Measurements from ENCODE around the gene SORCS3. TPM values are rescaled to one million over a fixed set of nuclear protein-coding genes. Genes with fewer than 3 reads are reported as not detected.

Gene SORCS3
- total RNA-seq, 1 experiment from 2014 or later, result 0.18 TPM

DNA sequence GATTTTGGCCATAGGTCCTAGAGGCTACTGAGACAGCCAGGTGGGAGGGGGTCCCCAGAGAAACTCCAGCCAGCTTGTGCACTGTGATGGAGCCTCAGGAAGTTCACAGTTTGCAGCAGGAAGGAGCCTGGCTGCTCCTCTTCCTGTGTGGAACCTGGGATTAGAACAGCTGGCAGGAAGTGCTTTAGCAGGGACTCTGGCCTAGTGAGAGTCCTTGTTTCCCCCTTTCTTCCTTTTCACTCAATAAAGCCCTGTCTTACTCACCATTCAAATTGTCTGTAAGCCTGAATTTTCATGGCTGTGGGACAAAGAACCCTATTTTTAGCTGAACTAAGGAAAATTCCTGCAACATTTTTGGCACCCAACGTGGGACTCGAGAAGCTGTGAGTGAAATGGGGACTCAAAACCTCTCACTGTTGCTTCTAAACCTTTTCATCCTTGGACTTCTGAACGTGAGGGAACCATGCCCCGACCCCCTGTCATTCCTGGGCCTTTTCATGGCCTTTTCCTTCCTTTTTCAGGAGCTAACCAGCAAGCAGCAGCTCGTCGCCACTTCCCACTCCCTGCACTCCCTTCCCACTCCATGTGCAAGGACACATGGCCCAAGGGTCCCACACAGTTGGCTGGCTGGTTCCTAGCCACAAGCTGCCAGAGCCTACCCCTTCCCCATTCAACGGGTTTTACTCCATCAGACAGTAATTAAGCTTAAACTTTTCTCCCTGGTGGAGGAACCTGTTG is 32.8 kb upstream of the SORCS3 start:
- H3K4me3 ChIP-seq (ENCODE audit: low read depth, low read length), result no peak overlapping the region
- H3K4me1 ChIP-seq, result no peaks in the 10 kb centered on the region
- Mint-ChIP-seq H3K27ac (ENCODE audit: unreplicated experiment) (no peak overlapping the region), H3K9me3 (ENCODE audit: unreplicated experiment) (peaks cover 9% of the 10 kb centered on the region), H3K36me3 (ENCODE audit: insufficient read depth, unreplicated experiment) (no peaks in the 10 kb centered on the region), H3K27me3 (ENCODE audit: insufficient read depth, unreplicated experiment) (peaks cover 11% of the 10 kb centered on the region), H3K4me1 (ENCODE audit: low read depth, unreplicated experiment) (no peaks in the 10 kb centered on the region), H3K4me3 (ENCODE audit: unreplicated experiment) (no peak overlapping the region)
- DNase-seq, result no peak
- no peaks in the 10 kb centered on the region for H3K36me3 ChIP-seq (ENCODE audit: control insufficient read depth, insufficient read depth, low read length)
- BruUV-seq (replicated peaks), result no TSS peak
- ChIA-PET CTCF (no interaction called here), POLR2A (no interaction called here)
- no peaks in the 10 kb centered on the region for H3K9me3 ChIP-seq
- intact Hi-C loops (cut with micrococcal nuclease; ENCODE audit: unreplicated experiment), result no loop called here
- no peaks in the 10 kb centered on the region for H3K27me3 ChIP-seq (replicated peaks; ENCODE audit: control insufficient read depth, insufficient read depth, low read length)
- TF ChIP-seq, protein P1, sequence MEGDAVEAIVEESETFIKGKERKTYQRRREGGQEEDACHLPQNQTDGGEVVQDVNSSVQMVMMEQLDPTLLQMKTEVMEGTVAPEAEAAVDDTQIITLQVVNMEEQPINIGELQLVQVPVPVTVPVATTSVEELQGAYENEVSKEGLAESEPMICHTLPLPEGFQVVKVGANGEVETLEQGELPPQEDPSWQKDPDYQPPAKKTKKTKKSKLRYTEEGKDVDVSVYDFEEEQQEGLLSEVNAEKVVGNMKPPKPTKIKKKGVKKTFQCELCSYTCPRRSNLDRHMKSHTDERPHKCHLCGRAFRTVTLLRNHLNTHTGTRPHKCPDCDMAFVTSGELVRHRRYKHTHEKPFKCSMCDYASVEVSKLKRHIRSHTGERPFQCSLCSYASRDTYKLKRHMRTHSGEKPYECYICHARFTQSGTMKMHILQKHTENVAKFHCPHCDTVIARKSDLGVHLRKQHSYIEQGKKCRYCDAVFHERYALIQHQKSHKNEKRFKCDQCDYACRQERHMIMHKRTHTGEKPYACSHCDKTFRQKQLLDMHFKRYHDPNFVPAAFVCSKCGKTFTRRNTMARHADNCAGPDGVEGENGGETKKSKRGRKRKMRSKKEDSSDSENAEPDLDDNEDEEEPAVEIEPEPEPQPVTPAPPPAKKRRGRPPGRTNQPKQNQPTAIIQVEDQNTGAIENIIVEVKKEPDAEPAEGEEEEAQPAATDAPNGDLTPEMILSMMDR (IDR thresholded peaks at IDR 0.05; ENCODE audit: insufficient read depth in 1 of 2, low read depth in 1 of 2, low read length in 1 of 2, severe bottlenecking in 1 of 2, unreplicated experiment in 1 of 2), result no peak

DNA sequence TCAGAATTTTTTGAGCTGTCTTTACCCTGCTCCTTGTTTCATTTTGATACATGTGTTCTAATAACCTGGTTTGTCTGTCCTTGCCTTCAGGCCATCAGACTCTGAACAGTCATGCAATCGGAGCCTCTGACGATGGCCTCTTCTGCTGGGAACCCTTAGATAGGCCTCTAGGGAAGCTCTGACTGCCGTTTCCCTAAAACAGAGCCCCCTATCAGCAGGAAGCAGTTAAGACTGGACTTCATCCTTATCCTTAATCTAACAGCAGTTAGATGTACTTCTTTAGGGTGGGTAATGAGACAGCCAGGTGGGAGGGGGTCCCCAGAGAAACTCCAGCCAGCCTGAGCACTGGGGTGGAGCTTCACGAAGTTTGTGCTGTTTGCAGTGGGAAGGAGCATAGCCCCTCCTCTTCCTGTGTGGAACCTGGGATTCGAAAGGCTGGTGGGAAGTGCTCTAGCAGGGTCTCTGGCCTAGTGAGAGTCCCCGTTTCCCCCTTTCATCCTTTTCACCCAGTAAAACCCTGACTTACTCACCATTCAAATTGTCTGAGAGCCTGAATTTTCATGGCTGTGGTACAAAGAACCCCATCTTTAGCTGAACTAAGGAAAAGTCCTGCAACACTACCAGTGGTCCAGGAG is 28.4 kb upstream of the SORCS3 start:
- Histone ChIP-seq H3K9me3 (no peaks in the 10 kb centered on the region), H3K4me3 (ENCODE audit: low read depth, low read length) (no peak overlapping the region), H3K4me1 (no peaks in the 10 kb centered on the region), H3K36me3 (ENCODE audit: control insufficient read depth, insufficient read depth, low read length) (no peaks in the 10 kb centered on the region), H3K27me3 (replicated peaks; ENCODE audit: control insufficient read depth, insufficient read depth, low read length) (no peaks in the 10 kb centered on the region)
- CTCF ChIA-PET, result no interaction called here
- no peak overlapping the region for H3K27ac Mint-ChIP-seq (ENCODE audit: unreplicated experiment)
- DNase-seq, result no peak
- no peaks in the 10 kb centered on the region for H3K4me1 Mint-ChIP-seq (ENCODE audit: low read depth, unreplicated experiment)
- H3K27me3 Mint-ChIP-seq (ENCODE audit: insufficient read depth, unreplicated experiment), result no peaks in the 10 kb centered on the region
- intact Hi-C loops (cut with micrococcal nuclease; ENCODE audit: unreplicated experiment), result no loop called here
- no TSS peak for BruUV-seq (replicated peaks)
- POLR2A ChIA-PET, result no interaction called here
- no peak overlapping the region for H3K4me3 Mint-ChIP-seq (ENCODE audit: unreplicated experiment)
- no peaks in the 10 kb centered on the region for H3K36me3 Mint-ChIP-seq (ENCODE audit: insufficient read depth, unreplicated experiment)
- peaks cover 9% of the 10 kb centered on the region for H3K9me3 Mint-ChIP-seq (ENCODE audit: unreplicated experiment)
- TF ChIP-seq, protein P1 (IDR thresholded peaks at IDR 0.05; ENCODE audit: insufficient read depth in 1 of 2, low read depth in 1 of 2, low read length in 1 of 2, severe bottlenecking in 1 of 2, unreplicated experiment in 1 of 2), result no peak

GRCh38 chr10:104613406-104613805 is 27.7 kb upstream of the SORCS3 start:
- Histone ChIP-seq H3K36me3 (ENCODE audit: control insufficient read depth, insufficient read depth, low read length) (no peaks in the 10 kb centered on the region), H3K4me3 (ENCODE audit: low read depth, low read length) (no peak overlapping the region), H3K27me3 (replicated peaks; ENCODE audit: control insufficient read depth, insufficient read depth, low read length) (no peaks in the 10 kb centered on the region), H3K9me3 (no peaks in the 10 kb centered on the region), H3K4me1 (no peaks in the 10 kb centered on the region)
- ChIA-PET POLR2A (no interaction called here), CTCF (no interaction called here)
- no TSS peak for BruUV-seq (replicated peaks)
- Mint-ChIP-seq H3K4me1 (ENCODE audit: low read depth, unreplicated experiment) (no peaks in the 10 kb centered on the region), H3K4me3 (ENCODE audit: unreplicated experiment) (no peak overlapping the region), H3K36me3 (ENCODE audit: insufficient read depth, unreplicated experiment) (no peaks in the 10 kb centered on the region), H3K27me3 (ENCODE audit: insufficient read depth, unreplicated experiment) (no peaks in the 10 kb centered on the region), H3K9me3 (ENCODE audit: unreplicated experiment) (peaks cover 8% of the 10 kb centered on the region), H3K27ac (ENCODE audit: unreplicated experiment) (no peak overlapping the region)
- intact Hi-C loops (cut with micrococcal nuclease; ENCODE audit: unreplicated experiment), result no loop called here
- TF ChIP-seq, protein P1 (IDR thresholded peaks at IDR 0.05; ENCODE audit: insufficient read depth in 1 of 2, low read depth in 1 of 2, low read length in 1 of 2, severe bottlenecking in 1 of 2, unreplicated experiment in 1 of 2), result no peak
- no peak for DNase-seq

Measured in Caco-2 (cell line).